ENCODE results near the gene CCDC171. TPM values are rescaled to one million over a fixed set of nuclear protein-coding genes. Genes with fewer than 3 reads are reported as not detected.

The CCDC171 gene
- total and polyA plus RNA-seq, 4 donors, result 0.13 to 1.1 (median 0.43) TPM

DNA sequence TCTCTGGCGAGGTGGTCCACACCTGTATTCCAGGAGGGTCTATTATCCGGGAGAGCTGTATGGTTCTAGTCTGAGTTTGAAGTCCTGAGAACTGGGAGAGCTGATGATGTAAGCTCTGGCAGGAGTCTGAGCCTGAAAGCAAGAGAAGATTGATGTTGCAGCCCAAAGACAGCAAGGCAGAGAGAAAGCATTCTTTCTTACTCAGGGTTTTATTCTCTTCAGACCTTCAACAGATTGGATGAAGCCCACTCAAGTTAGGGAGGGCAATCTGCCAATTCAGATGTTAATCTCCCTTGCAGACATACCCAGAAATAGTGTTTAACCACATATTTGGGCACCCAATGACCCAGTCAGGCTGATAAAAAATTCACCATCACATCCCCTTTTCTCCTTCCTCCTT lies 159.1 kb downstream of the CCDC171 start:
- no peak overlapping the region for H3K27ac ChIP-seq (ENCODE audit: low read depth in 1 of 2, low read length in 2 of 2)
- no peaks in the 10 kb centered on the region for H3K27me3 ChIP-seq (ENCODE audit: control insufficient read depth in 4 of 4, insufficient read depth in 4 of 4, low read length in 3 of 4)
- 74% methylated on average over 2 of the region's 2 CpGs for WGBS
- H3K4me1 ChIP-seq (ENCODE audit: control insufficient read depth in 4 of 4, insufficient read depth in 4 of 4, low read length in 3 of 4), result no peaks in the 10 kb centered on the region
- no peaks in the 10 kb centered on the region for H3K9me3 ChIP-seq (ENCODE audit: control insufficient read depth in 4 of 4, low read length in 3 of 4)
- no peak overlapping the region for H3K4me3 ChIP-seq (ENCODE audit: low read depth in 1 of 3, low read length in 3 of 3)
- no peak overlapping the region for H3K9ac ChIP-seq (ENCODE audit: low read depth in 1 of 2, low read length in 2 of 2)
- H3K36me3 ChIP-seq (ENCODE audit: control insufficient read depth in 4 of 4, insufficient read depth in 3 of 4, low read depth in 1 of 4, low read length in 3 of 4), result no peaks in the 10 kb centered on the region
- TF ChIP-seq SP1 (IDR thresholded peaks at IDR 0.05) (no peak), FOXA2 (IDR thresholded peaks at IDR 0.05) (no peak), HNF4G (IDR thresholded peaks at IDR 0.05) (no peak), YY1 (IDR thresholded peaks at IDR 0.05) (no peak)
- DNase-seq (ENCODE audit: low spot score), result no peak

DNA sequence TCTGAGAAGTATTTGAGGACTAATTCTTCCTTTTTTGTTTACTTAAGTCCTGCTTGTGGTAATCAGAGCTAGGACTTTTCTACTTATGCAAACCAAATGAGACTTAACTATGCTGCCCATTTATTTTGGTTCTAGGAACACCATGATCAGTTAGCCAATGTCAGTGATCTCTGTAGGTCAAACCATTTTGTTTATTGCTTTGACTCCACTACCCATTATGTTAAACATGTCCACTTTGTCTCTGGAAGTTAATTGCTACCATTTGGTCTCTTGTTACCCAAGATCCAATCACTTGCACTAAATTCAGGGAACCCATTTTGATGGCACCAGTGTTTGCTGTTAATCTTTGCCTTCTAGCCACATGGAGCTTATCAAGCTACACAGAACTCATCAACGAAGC lies 161.9 kb downstream of the CCDC171 start:
- Histone ChIP-seq H3K9me3 (ENCODE audit: control insufficient read depth in 4 of 4, low read length in 3 of 4) (no peaks in the 10 kb centered on the region), H3K27ac (ENCODE audit: low read depth in 1 of 2, low read length in 2 of 2) (no peak overlapping the region), H3K27me3 (ENCODE audit: control insufficient read depth in 4 of 4, insufficient read depth in 4 of 4, low read length in 3 of 4) (no peaks in the 10 kb centered on the region), H3K4me3 (ENCODE audit: low read depth in 1 of 3, low read length in 3 of 3) (no peak overlapping the region), H3K9ac (ENCODE audit: low read depth in 1 of 2, low read length in 2 of 2) (no peak overlapping the region), H3K36me3 (ENCODE audit: control insufficient read depth in 4 of 4, insufficient read depth in 3 of 4, low read depth in 1 of 4, low read length in 3 of 4) (no peaks in the 10 kb centered on the region), H3K4me1 (ENCODE audit: control insufficient read depth in 4 of 4, insufficient read depth in 4 of 4, low read length in 3 of 4) (no peaks in the 10 kb centered on the region)
- TF ChIP-seq FOXA1 (IDR thresholded peaks at IDR 0.05) (no peak), EGR1 (IDR thresholded peaks at IDR 0.05; ENCODE audit: low read depth in 2 of 2) (no peak), JUND (IDR thresholded peaks at IDR 0.05) (no peak), RAD21 (IDR thresholded peaks at IDR 0.05) (no peak), SP1 (IDR thresholded peaks at IDR 0.05) (no peak), HNF4A (conservative IDR thresholded peaks at IDR 0.05) (no peak), GABPA (IDR thresholded peaks at IDR 0.05 in 1 of 2, conservative IDR thresholded peaks at IDR 0.05 in 1 of 2) (no peak), TAF1 (conservative IDR thresholded peaks at IDR 0.05) (no peak), FOXA2 (IDR thresholded peaks at IDR 0.05) (no peak), HNF4G (IDR thresholded peaks at IDR 0.05) (no peak), YY1 (IDR thresholded peaks at IDR 0.05) (no peak)
- TF ChIP-seq, protein P1, sequence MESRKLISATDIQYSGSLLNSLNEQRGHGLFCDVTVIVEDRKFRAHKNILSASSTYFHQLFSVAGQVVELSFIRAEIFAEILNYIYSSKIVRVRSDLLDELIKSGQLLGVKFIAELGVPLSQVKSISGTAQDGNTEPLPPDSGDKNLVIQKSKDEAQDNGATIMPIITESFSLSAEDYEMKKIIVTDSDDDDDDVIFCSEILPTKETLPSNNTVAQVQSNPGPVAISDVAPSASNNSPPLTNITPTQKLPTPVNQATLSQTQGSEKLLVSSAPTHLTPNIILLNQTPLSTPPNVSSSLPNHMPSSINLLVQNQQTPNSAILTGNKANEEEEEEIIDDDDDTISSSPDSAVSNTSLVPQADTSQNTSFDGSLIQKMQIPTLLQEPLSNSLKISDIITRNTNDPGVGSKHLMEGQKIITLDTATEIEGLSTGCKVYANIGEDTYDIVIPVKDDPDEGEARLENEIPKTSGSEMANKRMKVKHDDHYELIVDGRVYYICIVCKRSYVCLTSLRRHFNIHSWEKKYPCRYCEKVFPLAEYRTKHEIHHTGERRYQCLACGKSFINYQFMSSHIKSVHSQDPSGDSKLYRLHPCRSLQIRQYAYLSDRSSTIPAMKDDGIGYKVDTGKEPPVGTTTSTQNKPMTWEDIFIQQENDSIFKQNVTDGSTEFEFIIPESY (IDR thresholded peaks at IDR 0.05), result no peak
- TF ChIP-seq, protein P2, sequence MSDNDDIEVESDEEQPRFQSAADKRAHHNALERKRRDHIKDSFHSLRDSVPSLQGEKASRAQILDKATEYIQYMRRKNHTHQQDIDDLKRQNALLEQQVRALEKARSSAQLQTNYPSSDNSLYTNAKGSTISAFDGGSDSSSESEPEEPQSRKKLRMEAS (IDR thresholded peaks at IDR 0.05), result no peak
- TF ChIP-seq, protein P3, sequence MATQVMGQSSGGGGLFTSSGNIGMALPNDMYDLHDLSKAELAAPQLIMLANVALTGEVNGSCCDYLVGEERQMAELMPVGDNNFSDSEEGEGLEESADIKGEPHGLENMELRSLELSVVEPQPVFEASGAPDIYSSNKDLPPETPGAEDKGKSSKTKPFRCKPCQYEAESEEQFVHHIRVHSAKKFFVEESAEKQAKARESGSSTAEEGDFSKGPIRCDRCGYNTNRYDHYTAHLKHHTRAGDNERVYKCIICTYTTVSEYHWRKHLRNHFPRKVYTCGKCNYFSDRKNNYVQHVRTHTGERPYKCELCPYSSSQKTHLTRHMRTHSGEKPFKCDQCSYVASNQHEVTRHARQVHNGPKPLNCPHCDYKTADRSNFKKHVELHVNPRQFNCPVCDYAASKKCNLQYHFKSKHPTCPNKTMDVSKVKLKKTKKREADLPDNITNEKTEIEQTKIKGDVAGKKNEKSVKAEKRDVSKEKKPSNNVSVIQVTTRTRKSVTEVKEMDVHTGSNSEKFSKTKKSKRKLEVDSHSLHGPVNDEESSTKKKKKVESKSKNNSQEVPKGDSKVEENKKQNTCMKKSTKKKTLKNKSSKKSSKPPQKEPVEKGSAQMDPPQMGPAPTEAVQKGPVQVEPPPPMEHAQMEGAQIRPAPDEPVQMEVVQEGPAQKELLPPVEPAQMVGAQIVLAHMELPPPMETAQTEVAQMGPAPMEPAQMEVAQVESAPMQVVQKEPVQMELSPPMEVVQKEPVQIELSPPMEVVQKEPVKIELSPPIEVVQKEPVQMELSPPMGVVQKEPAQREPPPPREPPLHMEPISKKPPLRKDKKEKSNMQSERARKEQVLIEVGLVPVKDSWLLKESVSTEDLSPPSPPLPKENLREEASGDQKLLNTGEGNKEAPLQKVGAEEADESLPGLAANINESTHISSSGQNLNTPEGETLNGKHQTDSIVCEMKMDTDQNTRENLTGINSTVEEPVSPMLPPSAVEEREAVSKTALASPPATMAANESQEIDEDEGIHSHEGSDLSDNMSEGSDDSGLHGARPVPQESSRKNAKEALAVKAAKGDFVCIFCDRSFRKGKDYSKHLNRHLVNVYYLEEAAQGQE (IDR thresholded peaks at IDR 0.05), result no peak
- TF ChIP-seq, protein P4, sequence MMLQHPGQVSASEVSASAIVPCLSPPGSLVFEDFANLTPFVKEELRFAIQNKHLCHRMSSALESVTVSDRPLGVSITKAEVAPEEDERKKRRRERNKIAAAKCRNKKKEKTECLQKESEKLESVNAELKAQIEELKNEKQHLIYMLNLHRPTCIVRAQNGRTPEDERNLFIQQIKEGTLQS (IDR thresholded peaks at IDR 0.05), result no peak
- TF ChIP-seq, protein P5, sequence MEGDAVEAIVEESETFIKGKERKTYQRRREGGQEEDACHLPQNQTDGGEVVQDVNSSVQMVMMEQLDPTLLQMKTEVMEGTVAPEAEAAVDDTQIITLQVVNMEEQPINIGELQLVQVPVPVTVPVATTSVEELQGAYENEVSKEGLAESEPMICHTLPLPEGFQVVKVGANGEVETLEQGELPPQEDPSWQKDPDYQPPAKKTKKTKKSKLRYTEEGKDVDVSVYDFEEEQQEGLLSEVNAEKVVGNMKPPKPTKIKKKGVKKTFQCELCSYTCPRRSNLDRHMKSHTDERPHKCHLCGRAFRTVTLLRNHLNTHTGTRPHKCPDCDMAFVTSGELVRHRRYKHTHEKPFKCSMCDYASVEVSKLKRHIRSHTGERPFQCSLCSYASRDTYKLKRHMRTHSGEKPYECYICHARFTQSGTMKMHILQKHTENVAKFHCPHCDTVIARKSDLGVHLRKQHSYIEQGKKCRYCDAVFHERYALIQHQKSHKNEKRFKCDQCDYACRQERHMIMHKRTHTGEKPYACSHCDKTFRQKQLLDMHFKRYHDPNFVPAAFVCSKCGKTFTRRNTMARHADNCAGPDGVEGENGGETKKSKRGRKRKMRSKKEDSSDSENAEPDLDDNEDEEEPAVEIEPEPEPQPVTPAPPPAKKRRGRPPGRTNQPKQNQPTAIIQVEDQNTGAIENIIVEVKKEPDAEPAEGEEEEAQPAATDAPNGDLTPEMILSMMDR (IDR thresholded peaks at IDR 0.05; ENCODE audit: low read depth, low read length, missing input control), result no peak
- WGBS, result 73% methylated on average over 1 of the region's 1 CpG
- DNase-seq (ENCODE audit: low spot score), result no peak

All from liver (tissue), 9 donors.